ENCODE data around the gene INPP5K. TPM values are rescaled to one million over a fixed set of nuclear protein-coding genes. Genes with fewer than 3 reads are reported as not detected.

INPP5K gene
- total RNA-seq, 1 experiment from 2014 or later = 30.8 TPM

- Histone ChIP-seq H3K36me3 (no peaks in the 10 kb centered on the region), H3K4me3 (no peak overlapping the region), H3K27me3 (no peaks in the 10 kb centered on the region), H3K9me3 (no peaks in the 10 kb centered on the region)
- no peak for DNase-seq
These were observed 21.6 kb downstream of the INPP5K start for GRCh38 chr17:1494736-1495253.

- Histone ChIP-seq H3K36me3 (no peaks in the 10 kb centered on the region), H3K27me3 (no peaks in the 10 kb centered on the region), H3K9me3 (no peaks in the 10 kb centered on the region), H3K4me3 (no peak overlapping the region)
- no peak for DNase-seq
These were observed 22.2 kb downstream of the INPP5K start for GRCh38 chr17:1494203-1494602.

GRCh38 chr17:1493291-1493980, 23.0 kb downstream of the INPP5K start:
- Histone ChIP-seq H3K27me3 (no peaks in the 10 kb centered on the region), H3K36me3 (no peaks in the 10 kb centered on the region), H3K9me3 (no peaks in the 10 kb centered on the region), H3K4me3 (no peak overlapping the region)
- no peak for DNase-seq

GRCh38 chr17:1492249-1493206, 23.9 kb downstream of the INPP5K start, which contains the start of gene MYO1C:
TSS of gene MYO1C (minus strand) at chr17:1492686. CDS start at chr17:1492487, 199 bp downstream.
- DNase-seq = no peak
- Histone ChIP-seq H3K27me3 (no peaks in the 10 kb centered on the region), H3K9me3 (no peaks in the 10 kb centered on the region), H3K4me3 (peak within 1 kb of the TSS; percentile 45), H3K36me3 (no peaks in the 10 kb centered on the region)

- peak; percentile 66 for DNase-seq
- Histone ChIP-seq H3K36me3 (no peaks in the 10 kb centered on the region), H3K9me3 (no peaks in the 10 kb centered on the region), H3K27me3 (no peaks in the 10 kb centered on the region), H3K4me3 (peak overlapping the region; percentile 77)
These were observed 24.8 kb downstream of the INPP5K start for GRCh38 chr17:1491443-1492248.

GRCh38 chr17:1490643-1491442, 25.6 kb downstream of the INPP5K start:
- peak; percentile 69 for DNase-seq
- Histone ChIP-seq H3K27me3 (no peaks in the 10 kb centered on the region), H3K4me3 (peak overlapping the region; percentile 77), H3K36me3 (no peaks in the 10 kb centered on the region), H3K9me3 (no peaks in the 10 kb centered on the region)

GRCh38 chr17:1488826-1489270, 27.6 kb downstream of the INPP5K start:
- no peak for DNase-seq
- Histone ChIP-seq H3K4me3 (peak overlapping the region; percentile 41), H3K9me3 (no peaks in the 10 kb centered on the region), H3K27me3 (no peaks in the 10 kb centered on the region), H3K36me3 (peaks cover 3% of the 10 kb centered on the region)

GRCh38 chr17:1487939-1488825, 28.2 kb downstream of the INPP5K start:
- H3K4me3 ChIP-seq = peak overlapping the region; percentile 41
- H3K9me3 ChIP-seq = no peaks in the 10 kb centered on the region
- no peaks in the 10 kb centered on the region for H3K27me3 ChIP-seq
- DNase-seq = peak; percentile 83
- H3K36me3 ChIP-seq = peaks cover 7% of the 10 kb centered on the region

- peak overlapping the region; percentile 41 for H3K4me3 ChIP-seq
- H3K36me3 ChIP-seq = peaks cover 12% of the 10 kb centered on the region
- H3K27me3 ChIP-seq = no peaks in the 10 kb centered on the region
- H3K9me3 ChIP-seq = no peaks in the 10 kb centered on the region
- DNase-seq = peak; percentile 64
These were observed 29.4 kb downstream of the INPP5K start for GRCh38 chr17:1486802-1487695.

GRCh38 chr17:1485423-1486376, 30.7 kb downstream of the INPP5K start:
- peak; percentile 68 for DNase-seq
- Histone ChIP-seq H3K27me3 (no peaks in the 10 kb centered on the region), H3K4me3 (peak overlapping the region; percentile 58), H3K9me3 (no peaks in the 10 kb centered on the region), H3K36me3 (peaks cover 14% of the 10 kb centered on the region)

- DNase-seq = peak; percentile 45
- peaks cover 15% of the 10 kb centered on the region for H3K36me3 ChIP-seq
- H3K9me3 ChIP-seq = no peaks in the 10 kb centered on the region
- H3K4me3 ChIP-seq = peak overlapping the region; percentile 58
- H3K27me3 ChIP-seq = no peaks in the 10 kb centered on the region
These were observed 31.6 kb downstream of the INPP5K start for GRCh38 chr17:1484676-1485422.

- no peaks in the 10 kb centered on the region for H3K9me3 ChIP-seq
- no peaks in the 10 kb centered on the region for H3K27me3 ChIP-seq
- H3K4me3 ChIP-seq = no peak overlapping the region
- DNase-seq = no peak
- peaks cover 15% of the 10 kb centered on the region for H3K36me3 ChIP-seq
These were observed 32.3 kb downstream of the INPP5K start for GRCh38 chr17:1484060-1484535.

All from MG63 (cell line).